NCI-H2196 (cell line): Measurements from ENCODE around the gene SALL1.

Experiments
- DNase-seq: peaks from one replicate; lab custom pipeline; 2025; ENCODE audit not compliant: unreplicated experiment; lab: John Stamatoyannopoulos, UW

SALL1 gene

DNA sequence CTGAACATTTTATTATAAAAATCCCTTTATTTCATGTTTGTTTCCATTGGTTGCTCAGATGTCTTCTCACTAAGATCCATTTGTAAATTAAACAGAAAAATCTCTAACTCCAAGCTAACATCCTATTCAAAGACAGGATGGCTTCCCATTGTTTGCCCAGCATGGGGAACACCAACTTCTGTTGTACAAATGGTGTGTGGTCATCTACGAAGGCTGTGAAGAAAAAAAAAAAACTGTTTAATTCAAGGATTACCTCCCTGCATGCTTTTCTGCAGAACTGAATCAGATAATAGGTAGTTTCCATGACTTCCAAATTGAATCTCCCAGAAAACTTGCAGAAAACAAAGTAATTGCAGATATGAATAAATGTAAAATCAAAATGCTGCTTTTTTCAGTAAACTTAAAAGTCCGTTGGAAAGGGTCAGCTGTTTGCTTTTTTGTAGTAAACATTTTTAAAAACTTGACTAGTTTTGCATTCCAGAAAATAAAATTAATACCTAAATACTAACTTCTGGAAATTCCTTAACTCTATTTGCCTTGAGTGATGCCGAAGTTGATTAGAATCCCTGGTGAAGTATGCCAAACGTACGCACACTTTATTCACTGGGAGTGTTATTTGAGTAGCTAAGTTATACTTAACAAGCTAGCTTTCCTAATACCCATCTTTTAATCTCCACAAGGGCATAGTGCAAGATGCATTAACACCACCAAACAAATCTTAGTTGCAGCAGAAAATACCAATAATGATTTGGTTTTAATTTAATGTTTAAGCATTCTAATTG lies 7.7 kb downstream of the SALL1 start:
- no peak for DNase-seq

GRCh38 chr16:51141541-51141940 lies 9.5 kb downstream of the SALL1 start:
- DNase-seq = no peak

DNA sequence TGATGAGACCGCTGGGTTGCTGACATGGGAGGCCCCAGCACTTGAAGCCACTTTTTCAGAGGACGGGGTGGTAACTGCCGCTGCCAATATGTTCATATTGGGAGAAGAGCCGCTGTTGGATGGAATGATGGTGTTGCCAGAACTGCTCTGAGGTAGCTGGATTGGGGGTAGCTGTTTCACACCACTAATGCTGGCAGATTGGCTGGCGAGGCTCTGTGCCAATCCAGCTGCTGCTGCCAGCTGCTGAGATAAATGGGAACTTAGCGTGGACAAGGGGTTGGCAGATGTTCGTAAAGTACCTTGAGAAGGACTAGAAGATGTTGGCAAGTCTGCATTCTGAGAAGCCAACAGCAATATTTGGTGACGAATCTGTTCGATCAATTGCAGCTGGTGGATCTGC lies 10.0 kb downstream of the SALL1 start:
- no peak for DNase-seq

GRCh38 chr16:51140112-51140511 lies 11.0 kb downstream of the SALL1 start:
- no peak for DNase-seq

- DNase-seq = no peak
Observed at GRCh38 chr16:51139568-51139967, 11.5 kb downstream of the SALL1 start.

GRCh38 chr16:51138178-51138577 lies 12.9 kb downstream of the SALL1 start:
- no peak for DNase-seq

- no peak for DNase-seq
Observed at GRCh38 chr16:51137097-51137496, 14.0 kb downstream of the SALL1 start.

- no peak for DNase-seq
Observed at GRCh38 chr16:51134876-51135275, 16.2 kb downstream of the SALL1 start.

- DNase-seq = no peak
Observed at GRCh38 chr16:51134269-51134812, 16.7 kb downstream of the SALL1 start.

DNA sequence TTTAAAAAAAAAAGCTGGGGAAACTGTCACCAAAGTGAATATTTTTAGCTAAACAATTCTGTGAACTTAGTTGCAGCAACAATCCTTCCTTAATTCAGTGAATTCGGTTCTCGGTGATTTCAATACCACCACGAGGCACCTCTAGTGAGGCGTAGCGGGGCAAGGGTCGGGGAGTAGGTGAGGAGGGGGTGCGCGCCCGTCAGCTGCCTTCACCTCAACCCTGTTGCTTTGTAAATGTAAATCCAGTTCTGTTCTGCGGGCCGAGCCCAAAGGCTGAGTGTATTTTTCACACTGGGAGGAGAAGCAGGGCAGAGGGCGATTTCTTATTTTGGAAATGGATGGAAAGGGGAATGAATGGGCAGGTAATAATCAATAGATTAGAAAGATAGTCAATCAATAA lies 17.4 kb downstream of the SALL1 start:
- DNase-seq = no peak

DNA sequence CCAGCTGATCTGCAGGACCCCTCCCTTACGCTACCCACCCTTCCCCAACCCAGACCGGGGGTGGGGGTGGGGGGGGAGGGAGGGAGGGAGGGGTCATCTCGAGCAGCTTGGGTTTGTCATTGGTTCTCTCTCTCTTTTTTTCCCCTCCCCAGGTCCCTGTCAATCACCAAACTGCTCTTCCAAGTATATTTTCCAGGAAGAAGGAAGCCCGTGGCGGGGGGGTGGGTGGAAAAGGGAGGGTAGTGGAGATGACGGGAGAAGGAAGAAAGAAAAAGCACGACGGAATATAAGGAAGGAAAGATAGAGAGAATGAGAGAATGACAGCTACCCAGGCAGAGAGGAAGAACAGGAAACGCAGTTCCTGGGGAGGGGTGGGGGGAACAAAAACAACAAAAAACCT lies 17.9 kb downstream of the SALL1 start:
- DNase-seq = no peak

DNA sequence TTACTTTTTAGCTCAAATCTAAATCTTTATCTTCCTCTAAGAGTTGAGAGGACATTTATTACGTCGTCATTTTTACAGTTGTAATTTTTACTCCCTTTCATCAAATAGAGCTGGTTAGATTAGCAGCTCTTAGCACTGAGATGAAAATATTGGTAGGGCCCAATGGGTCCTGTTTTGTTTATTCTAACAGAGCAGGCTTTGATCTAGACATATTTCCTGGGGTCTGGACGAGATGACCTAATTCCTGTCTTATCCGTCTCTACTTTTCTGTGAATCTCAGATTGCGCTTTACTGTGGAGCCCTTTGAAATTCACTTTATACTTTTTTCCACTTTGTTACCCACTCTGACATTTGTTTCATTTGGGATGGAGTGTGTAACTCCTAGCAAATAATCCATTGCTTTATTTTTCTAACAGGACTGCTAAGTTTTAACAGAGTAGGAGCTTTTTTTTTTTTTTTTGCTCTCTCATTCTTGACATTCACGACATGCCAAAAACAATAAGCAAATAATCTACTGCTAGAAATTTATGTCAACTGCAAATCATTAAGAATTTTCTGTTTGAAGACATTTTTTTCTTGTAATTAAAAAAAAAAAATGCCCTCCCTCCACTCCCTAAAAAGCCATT lies 18.5 kb downstream of the SALL1 start:
- DNase-seq = no peak

DNA sequence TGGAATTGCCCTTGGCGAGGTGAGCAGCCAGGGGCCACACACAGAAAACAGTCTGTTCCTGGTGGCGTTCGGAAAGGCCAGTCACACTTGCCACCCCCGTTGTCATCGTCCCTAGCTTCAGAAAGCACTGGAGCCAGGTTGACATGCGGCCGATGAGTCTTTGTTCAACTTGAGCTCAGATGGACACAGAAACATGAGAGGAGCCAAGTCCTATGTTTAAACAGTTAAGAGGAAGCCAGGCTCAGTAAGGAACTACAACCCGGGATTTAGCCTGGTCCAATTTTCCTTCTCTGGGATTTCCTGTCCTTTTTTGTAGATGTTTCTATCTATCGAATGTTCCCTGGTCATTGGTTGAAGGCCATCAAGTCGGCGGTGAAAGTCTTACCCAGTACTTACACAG lies 19.5 kb downstream of the SALL1 start:
- DNase-seq = no peak

DNA sequence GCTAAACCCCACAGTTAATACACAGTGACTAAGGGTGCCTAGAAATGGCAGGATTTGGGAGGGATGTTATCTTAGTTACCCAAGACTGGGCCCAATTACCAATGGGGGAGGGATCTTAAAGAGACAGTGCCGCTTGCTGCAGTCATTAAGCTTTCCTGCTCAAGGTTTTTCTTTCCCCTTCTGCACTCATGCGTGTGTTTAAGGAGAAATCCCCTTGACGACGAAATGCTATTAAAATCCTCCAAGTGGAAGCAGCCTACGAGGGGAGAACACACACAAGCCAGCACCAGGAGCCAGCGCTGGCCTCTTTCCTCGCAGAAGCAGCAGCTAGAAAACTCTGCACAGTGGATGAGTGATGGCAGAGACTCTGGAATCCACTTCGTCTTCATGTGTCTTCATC lies 22.0 kb downstream of the SALL1 start:
- no peak for DNase-seq

- no peak for DNase-seq
Observed at GRCh38 chr16:51125992-51126391, 25.1 kb downstream of the SALL1 start.

GRCh38 chr16:51124896-51125295 lies 26.2 kb downstream of the SALL1 start:
- no peak for DNase-seq

- no peak for DNase-seq
Observed at GRCh38 chr16:51121850-51122249, 29.2 kb downstream of the SALL1 start.

- DNase-seq = no peak
Observed at GRCh38 chr16:51120730-51121347, 30.2 kb downstream of the SALL1 start.

DNA sequence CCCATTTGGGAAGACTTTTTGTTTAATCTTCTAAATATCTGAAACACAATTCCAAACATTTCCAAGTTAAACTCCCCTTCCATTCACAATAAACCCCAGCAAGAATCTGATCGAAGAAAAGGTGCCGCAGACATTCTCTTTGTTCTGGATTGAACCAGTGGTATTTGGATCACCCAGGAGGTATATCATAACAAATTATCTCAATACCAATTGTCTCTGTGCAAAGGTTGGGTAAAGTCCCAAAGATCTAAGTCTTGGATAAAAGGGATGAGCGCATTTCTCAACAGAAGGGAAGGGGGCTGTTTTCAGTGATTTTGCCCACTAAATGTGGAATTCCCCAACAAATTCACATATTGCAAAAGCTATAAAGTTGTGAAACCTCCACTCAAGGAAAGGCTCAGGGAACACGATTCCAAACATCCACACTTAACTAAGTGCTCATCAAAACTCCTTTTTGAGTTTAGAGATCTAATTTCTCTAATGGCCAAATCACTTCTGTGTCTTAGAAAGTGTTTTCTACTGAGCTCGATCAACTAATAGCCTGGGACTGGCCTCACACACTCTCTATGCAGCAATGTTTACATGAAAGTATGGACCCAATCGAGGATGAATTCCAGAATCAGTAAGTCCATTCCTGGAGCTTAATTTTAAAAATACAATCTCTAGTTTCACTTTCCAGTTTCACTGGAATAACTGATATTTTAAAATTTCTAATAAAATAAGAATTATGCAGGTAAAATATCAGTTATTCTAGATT lies 30.9 kb downstream of the SALL1 start:
- DNase-seq = no peak

DNA sequence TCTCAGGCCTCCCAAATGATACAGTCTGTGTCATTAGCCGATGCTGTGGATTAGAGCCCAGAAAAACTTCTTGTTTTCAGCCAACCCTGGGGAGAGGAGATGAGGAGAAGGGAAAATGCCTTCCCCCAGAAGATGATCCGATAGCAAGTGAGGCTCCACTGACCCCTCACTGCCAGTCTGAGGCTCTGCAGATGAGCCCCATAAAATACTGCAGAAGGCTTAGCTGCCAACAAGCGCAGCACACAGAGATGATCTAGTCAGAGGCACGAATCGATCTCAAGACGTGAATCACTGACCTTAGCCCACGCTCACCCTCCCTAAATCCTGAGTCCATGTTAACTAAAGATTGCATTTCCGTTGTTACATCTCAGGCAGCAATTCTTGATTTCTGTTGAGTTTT lies 31.5 kb downstream of the SALL1 start:
- DNase-seq = no peak

- no peak for DNase-seq
Observed at GRCh38 chr16:51116353-51116752, 34.7 kb downstream of the SALL1 start.
